GM20000 (cell line): ENCODE measurements around the gene WNT5A.

Experiments used
- DNase-seq: peaks from one replicate; pipeline ENCODE4 v3.0.0; 2012; ENCODE audit warnings: low spot score
- TF ChIP-seq, protein P1 (sequence below): IDR thresholded peaks from 2 replicates; pipeline ENCODE4 v1.5.1; 2012; ENCODE audit warnings: mild to moderate bottlenecking, control low read depth; ENCODE audit errors: extremely low read depth, missing control alignments

WNT5A gene

DNA sequence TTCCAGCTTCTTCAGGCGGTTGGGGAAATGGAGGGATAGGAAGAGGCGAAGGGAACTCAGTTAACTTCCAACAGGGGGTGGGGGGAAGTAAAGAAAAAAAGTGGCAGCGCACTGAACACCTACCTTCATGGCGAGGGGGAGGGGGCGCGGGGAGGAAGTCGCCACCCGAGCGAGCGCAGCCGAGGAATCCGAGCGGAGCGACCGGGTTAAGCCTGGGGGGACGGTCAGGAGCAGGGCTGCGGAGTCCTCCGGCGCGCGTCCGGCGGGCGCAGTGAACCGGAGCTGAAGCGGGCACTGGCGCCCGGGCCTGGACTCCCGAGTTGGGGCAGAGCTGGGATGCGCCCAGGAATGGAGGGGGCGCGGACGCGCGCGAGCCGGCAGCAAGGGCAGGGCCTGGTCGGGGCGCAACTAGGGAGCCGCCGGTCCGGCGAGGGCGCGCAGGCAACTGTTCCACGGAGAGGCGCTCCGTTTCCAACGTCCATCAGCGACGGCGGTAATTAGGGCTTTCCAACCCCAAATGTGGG, at the start of gene WNT5A:
WNT5A (minus strand) TSS at position 450 of the 524 bp plus-strand sequence; CDS start at position 129, 321 bp downstream.
- no peak for DNase-seq
- TF ChIP-seq, protein P1, sequence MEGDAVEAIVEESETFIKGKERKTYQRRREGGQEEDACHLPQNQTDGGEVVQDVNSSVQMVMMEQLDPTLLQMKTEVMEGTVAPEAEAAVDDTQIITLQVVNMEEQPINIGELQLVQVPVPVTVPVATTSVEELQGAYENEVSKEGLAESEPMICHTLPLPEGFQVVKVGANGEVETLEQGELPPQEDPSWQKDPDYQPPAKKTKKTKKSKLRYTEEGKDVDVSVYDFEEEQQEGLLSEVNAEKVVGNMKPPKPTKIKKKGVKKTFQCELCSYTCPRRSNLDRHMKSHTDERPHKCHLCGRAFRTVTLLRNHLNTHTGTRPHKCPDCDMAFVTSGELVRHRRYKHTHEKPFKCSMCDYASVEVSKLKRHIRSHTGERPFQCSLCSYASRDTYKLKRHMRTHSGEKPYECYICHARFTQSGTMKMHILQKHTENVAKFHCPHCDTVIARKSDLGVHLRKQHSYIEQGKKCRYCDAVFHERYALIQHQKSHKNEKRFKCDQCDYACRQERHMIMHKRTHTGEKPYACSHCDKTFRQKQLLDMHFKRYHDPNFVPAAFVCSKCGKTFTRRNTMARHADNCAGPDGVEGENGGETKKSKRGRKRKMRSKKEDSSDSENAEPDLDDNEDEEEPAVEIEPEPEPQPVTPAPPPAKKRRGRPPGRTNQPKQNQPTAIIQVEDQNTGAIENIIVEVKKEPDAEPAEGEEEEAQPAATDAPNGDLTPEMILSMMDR = no peak

DNA sequence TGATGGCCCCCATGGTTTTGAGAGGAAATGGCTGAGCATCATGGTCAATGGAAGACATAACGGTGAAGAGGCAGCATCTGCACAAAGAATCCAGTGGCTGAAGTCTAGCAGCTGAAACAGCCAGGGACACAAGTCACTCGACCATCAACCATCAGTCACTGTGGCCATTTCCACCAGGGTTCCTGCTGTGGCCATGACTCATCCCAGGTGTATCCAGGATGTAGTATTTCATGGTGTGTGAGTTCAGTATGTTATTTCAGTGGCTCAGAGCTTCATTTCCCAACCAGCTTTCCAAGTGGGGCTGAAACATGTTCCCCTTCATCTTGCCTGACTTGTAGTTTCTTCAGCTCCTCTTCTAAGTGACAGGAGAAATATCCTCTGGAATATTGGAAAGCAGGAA, 47.8 kb upstream of the WNT5A start:
- no peak for DNase-seq
- TF ChIP-seq, protein P1 = no peak

- DNase-seq = no peak
- TF ChIP-seq, protein P1 = no peak
Observed at GRCh38 chr3:55532806-55533205, 45.7 kb upstream of the WNT5A start.

GRCh38 chr3:55531321-55531720, 44.2 kb upstream of the WNT5A start:
- TF ChIP-seq, protein P1 = no peak
- DNase-seq = no peak

GRCh38 chr3:55527361-55527760, 40.3 kb upstream of the WNT5A start:
- TF ChIP-seq, protein P1 = no peak
- DNase-seq = no peak

DNA sequence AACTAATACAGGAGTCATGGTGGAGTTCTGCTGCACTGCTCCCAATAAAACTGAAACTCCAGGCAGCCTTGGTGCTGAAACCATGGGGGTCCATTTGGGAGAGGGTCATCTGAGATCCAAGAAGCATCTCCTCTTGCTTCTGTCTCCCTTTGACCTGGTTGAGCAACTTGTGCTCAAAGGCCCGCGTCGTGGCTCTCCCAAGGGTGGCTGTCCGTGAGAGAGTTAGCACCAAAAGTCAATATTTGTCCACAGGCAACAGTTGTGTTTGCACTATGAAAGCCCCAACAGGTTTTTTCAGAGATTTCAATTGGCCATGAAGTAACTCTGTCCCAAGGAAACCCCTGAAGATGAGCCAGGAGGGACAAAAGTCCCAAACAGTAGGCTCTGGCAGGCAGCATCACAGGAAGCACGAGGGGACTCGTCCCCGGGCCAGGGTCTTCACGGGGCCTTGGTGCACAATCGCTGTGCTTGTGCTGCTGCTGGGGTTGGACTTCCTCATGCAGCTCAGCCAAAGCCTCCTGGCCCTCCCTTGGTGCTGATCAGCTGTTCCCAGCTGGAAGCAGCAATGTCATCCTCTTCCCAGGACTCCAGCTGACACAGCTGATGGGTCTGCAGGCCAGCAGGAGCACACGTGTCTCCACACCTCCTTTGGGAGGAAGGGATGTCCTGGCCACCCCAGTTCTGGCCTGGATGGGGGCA, 39.4 kb upstream of the WNT5A start:
- TF ChIP-seq, protein P1 = no peak
- no peak for DNase-seq

GRCh38 chr3:55525436-55525835, 38.3 kb upstream of the WNT5A start:
- no peak for DNase-seq
- TF ChIP-seq, protein P1 = no peak
